Mucosa of rectum (tissue), 2 donors: ENCODE data around the gene TMEM158.

Experiments
- H3K27ac ChIP-seq, 2 donors: one replicate each; pipeline ENCODE4 v1.7.0; 2013; ENCODE audit warnings: inconsistent platforms in 2 of 2, low read depth in 2 of 2, low read length in 2 of 2
- H3K27me3 ChIP-seq, 2 donors: one replicate each; pipeline ENCODE4 v1.7.0; 2013; ENCODE audit warnings: low read length in 2 of 2; ENCODE audit not compliant: control insufficient read depth in 2 of 2, insufficient read depth in 2 of 2
- H3K36me3 ChIP-seq, 2 donors: one replicate each; pipeline ENCODE4 v1.7.0; 2013; ENCODE audit warnings: low read length in 2 of 2; ENCODE audit not compliant: control insufficient read depth in 2 of 2, insufficient read depth in 2 of 2
- H3K4me1 ChIP-seq, 2 donors: one replicate each; pipeline ENCODE4 v1.7.0; 2013; ENCODE audit warnings: low read length in 2 of 2, mild to moderate bottlenecking in 1 of 2; ENCODE audit not compliant: control insufficient read depth in 2 of 2, insufficient read depth in 2 of 2
- H3K4me3 ChIP-seq, 2 donors: one replicate each; pipeline ENCODE4 v1.7.0; 2013; ENCODE audit warnings: low read length in 2 of 2
- H3K9ac ChIP-seq, 2 donors: one replicate each; pipeline ENCODE4 v1.7.0; 2013; ENCODE audit warnings: low read length in 2 of 2, low read depth in 1 of 2, mild to moderate bottlenecking in 1 of 2
- H3K9me3 ChIP-seq, 2 donors: one replicate each; pipeline ENCODE4 v1.7.0; 2013; ENCODE audit warnings: low read length in 2 of 2; ENCODE audit not compliant: control insufficient read depth in 2 of 2
- donor health status: healthy.
- donor health status: Normal muscosa, but diverticular disease.

Gene TMEM158

DNA sequence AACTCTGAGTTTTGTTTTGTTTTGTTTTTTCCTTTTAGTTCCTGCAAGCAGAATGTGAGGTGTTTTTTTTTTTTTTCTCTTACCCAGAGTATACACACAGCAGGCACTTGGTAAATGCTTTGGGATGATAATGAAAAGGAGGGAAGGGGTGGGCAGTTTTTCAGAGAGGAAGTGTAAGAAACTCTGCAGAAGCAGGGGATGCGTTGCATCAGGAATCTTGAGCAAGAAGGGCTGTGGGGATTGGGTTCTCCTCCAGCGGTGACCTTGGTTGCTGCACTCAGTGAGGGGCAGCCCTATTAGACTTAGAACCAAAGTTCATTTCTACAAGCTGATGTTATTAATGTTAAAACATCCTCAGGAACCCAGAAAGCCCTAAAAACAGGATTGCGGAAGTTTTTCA is 32.2 kb upstream of the TMEM158 start:
- no peaks in the 10 kb centered on the region for H3K9me3 ChIP-seq
- no peaks in the 10 kb centered on the region for H3K27me3 ChIP-seq
- H3K4me1 ChIP-seq = no peaks in the 10 kb centered on the region
- no peak overlapping the region for H3K9ac ChIP-seq
- H3K4me3 ChIP-seq = no peak overlapping the region
- H3K27ac ChIP-seq = no peak overlapping the region
- no peaks in the 10 kb centered on the region for H3K36me3 ChIP-seq

GRCh38 chr3:45253316-45253715 is 27.2 kb upstream of the TMEM158 start:
- Histone ChIP-seq H3K9ac (no peak overlapping the region), H3K27me3 (no peaks in the 10 kb centered on the region), H3K27ac (peak overlapping the region in 1 of 2 donors; percentile 18), H3K4me3 (no peak overlapping the region), H3K4me1 (no peaks in the 10 kb centered on the region), H3K9me3 (no peaks in the 10 kb centered on the region), H3K36me3 (no peaks in the 10 kb centered on the region)

DNA sequence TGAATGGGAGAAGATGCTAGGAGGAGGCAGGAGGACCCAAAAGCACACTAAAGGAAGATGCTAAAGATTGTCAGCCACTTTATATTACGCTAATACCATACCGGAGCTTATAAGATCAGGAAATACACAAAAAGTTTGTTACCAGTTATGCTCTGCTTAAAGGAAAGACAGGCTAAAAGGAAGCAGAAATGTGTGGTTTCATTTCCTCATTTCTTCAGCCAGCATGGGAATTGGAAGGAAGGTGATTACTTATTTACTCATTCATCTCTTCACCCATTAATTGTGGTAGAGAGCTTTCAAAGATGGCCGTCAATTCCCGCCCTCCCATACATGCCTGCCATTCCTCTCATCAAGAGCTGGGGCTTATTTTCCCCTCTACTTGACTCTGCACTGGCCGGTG is 26.7 kb upstream of the TMEM158 start:
- Histone ChIP-seq H3K4me3 (no peak overlapping the region), H3K9ac (no peak overlapping the region)

GRCh38 chr3:45249391-45249790 is 23.3 kb upstream of the TMEM158 start:
- Histone ChIP-seq H3K36me3 (no peaks in the 10 kb centered on the region), H3K4me1 (no peaks in the 10 kb centered on the region), H3K9ac (no peak overlapping the region), H3K27me3 (no peaks in the 10 kb centered on the region), H3K4me3 (no peak overlapping the region), H3K27ac (no peak overlapping the region), H3K9me3 (no peaks in the 10 kb centered on the region)

More for the DNA sequence above, 26.7 kb upstream of the TMEM158 start:
- H3K4me1 ChIP-seq = no peaks in the 10 kb centered on the region
- no peaks in the 10 kb centered on the region for H3K9me3 ChIP-seq
- H3K27me3 ChIP-seq = no peaks in the 10 kb centered on the region
- peak overlapping the region in 1 of 2 donors; percentile 18 for H3K27ac ChIP-seq
- H3K36me3 ChIP-seq = no peaks in the 10 kb centered on the region

- H3K27ac ChIP-seq = no peak overlapping the region
- H3K9me3 ChIP-seq = no peaks in the 10 kb centered on the region
- H3K36me3 ChIP-seq = no peaks in the 10 kb centered on the region
- H3K27me3 ChIP-seq = no peaks in the 10 kb centered on the region
- H3K4me1 ChIP-seq = no peaks in the 10 kb centered on the region
- no peak overlapping the region for H3K9ac ChIP-seq
- no peak overlapping the region for H3K4me3 ChIP-seq
Observed at GRCh38 chr3:45246241-45246640, 20.2 kb upstream of the TMEM158 start.

- no peak overlapping the region for H3K4me3 ChIP-seq
- H3K27me3 ChIP-seq = no peaks in the 10 kb centered on the region
- no peaks in the 10 kb centered on the region for H3K36me3 ChIP-seq
- no peak overlapping the region for H3K27ac ChIP-seq
- H3K9me3 ChIP-seq = no peaks in the 10 kb centered on the region
- no peaks in the 10 kb centered on the region for H3K4me1 ChIP-seq
- no peak overlapping the region for H3K9ac ChIP-seq
Observed at GRCh38 chr3:45244356-45244755, 18.3 kb upstream of the TMEM158 start.

GRCh38 chr3:45241206-45241605 is 15.1 kb upstream of the TMEM158 start:
- Histone ChIP-seq H3K9me3 (no peaks in the 10 kb centered on the region), H3K36me3 (no peaks in the 10 kb centered on the region), H3K9ac (no peak overlapping the region), H3K27ac (no peak overlapping the region), H3K4me3 (no peak overlapping the region), H3K4me1 (no peaks in the 10 kb centered on the region), H3K27me3 (no peaks in the 10 kb centered on the region)

DNA sequence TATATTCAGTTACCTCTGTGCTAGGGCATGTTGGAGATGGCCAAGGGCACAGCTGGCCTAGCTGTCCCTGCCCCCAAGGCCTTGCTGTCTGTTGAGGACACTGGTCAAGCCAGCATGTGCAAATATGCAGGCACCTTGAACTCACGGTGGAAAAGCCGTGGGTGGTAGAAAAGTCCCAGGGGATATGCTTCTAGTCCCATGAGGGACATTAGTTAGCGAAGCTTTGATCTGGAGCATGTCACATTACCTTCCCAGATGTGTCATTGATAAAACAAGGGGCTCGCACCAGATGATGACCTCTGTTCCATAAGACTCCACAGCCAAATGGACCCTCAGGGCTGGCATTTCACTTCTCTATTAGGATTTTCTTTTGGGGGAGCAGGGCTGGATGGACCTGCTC is 14.2 kb upstream of the TMEM158 start:
- no peak overlapping the region for H3K9ac ChIP-seq
- H3K4me1 ChIP-seq = no peaks in the 10 kb centered on the region
- no peaks in the 10 kb centered on the region for H3K36me3 ChIP-seq
- no peak overlapping the region for H3K4me3 ChIP-seq
- H3K27me3 ChIP-seq = no peaks in the 10 kb centered on the region
- H3K9me3 ChIP-seq = no peaks in the 10 kb centered on the region
- H3K27ac ChIP-seq = no peak overlapping the region

- Histone ChIP-seq H3K27me3 (no peaks in the 10 kb centered on the region), H3K36me3 (no peaks in the 10 kb centered on the region), H3K27ac (no peak overlapping the region), H3K4me1 (no peaks in the 10 kb centered on the region), H3K9ac (no peak overlapping the region), H3K9me3 (no peaks in the 10 kb centered on the region), H3K4me3 (no peak overlapping the region)
Observed at GRCh38 chr3:45239254-45239653, 13.2 kb upstream of the TMEM158 start.

GRCh38 chr3:45236964-45237363 is 10.9 kb upstream of the TMEM158 start:
- Histone ChIP-seq H3K36me3 (no peaks in the 10 kb centered on the region), H3K27ac (no peak overlapping the region), H3K4me3 (no peak overlapping the region), H3K9me3 (no peaks in the 10 kb centered on the region), H3K9ac (no peak overlapping the region), H3K27me3 (peaks cover 0 to 4% of the 10 kb centered on the region in 2 donors), H3K4me1 (no peaks in the 10 kb centered on the region)

GRCh38 chr3:45235409-45235808 is 9.3 kb upstream of the TMEM158 start:
- Histone ChIP-seq H3K27ac (no peak overlapping the region), H3K9ac (no peak overlapping the region), H3K9me3 (no peaks in the 10 kb centered on the region)

More at GRCh38 chr3:45235409-45235808, 9.3 kb upstream of the TMEM158 start:
- peaks cover 0 to 4% of the 10 kb centered on the region in 2 donors for H3K27me3 ChIP-seq
- no peak overlapping the region for H3K4me3 ChIP-seq
- H3K36me3 ChIP-seq = no peaks in the 10 kb centered on the region
- H3K4me1 ChIP-seq = no peaks in the 10 kb centered on the region
